Body of pancreas (tissue), 4 donors: ENCODE results near the gene LANCL2. TPM values are rescaled to one million over a fixed set of nuclear protein-coding genes. Genes with fewer than 3 reads are reported as not detected.

Source experiments
- ATAC-seq: fragments of 150-250 bp; one replicate; pipeline ENCODE4 v1.9.1; 2016
- DNase-seq, 4 donors: peaks; one replicate each; pipeline ENCODE4 v3.0.0-alpha.2; 2019
- H3K27ac ChIP-seq, 4 donors: fragments of 200-600 bp; sonication (generic); 1 replicate in 3 of 4; 2 replicates in 1 of 4; pipeline versions ENCODE4 v1.5.1 to v1.6.1; 2016 to 2019; ENCODE audit warnings: mild to moderate bottlenecking in 1 of 4, mixed read lengths in 1 of 4, moderate library complexity in 1 of 4
- H3K27me3 ChIP-seq, 2 donors: fragments of 200-600 bp; sonication (generic); one replicate each; pipeline ENCODE4 v1.6.0; 2016; ENCODE audit warnings: mild to moderate bottlenecking in 1 of 2
- H3K36me3 ChIP-seq, 2 donors: fragments of 200-600 bp; sonication (generic); replicated peaks in 1 of 2; 2 replicates each; pipeline ENCODE4 v1.5.1; 2016; ENCODE audit warnings: low read depth in 2 of 2; ENCODE audit not compliant: insufficient read depth in 1 of 2
- H3K4me1 ChIP-seq: fragments of 200-600 bp; sonication (generic); one replicate; pipeline ENCODE4 v1.6.0; 2016
- H3K4me3 ChIP-seq, 2 donors: fragments of 200-600 bp; sonication (generic); 1 replicate in 1 of 2; 2 replicates in 1 of 2; pipeline ENCODE4 v1.5.1; 2016 to 2019
- H3K9me3 ChIP-seq, 3 donors: fragments of 200-600 bp; sonication (generic); 1 replicate in 2 of 3; 2 replicates in 1 of 3; pipeline ENCODE4 v1.5.1; 2016
- POLR2A ChIP-seq, 3 donors: fragments of 450-650 bp; IDR thresholded peaks; one replicate each; pipeline ENCODE4 v1.6.1; 2016; ENCODE audit warnings: antibody characterized with exemption in 3 of 3, mild to moderate bottlenecking in 2 of 3
- WGBS, 2 donors: methylation state at CpG; one replicate each; pipeline ENCODE4 v1.1.5; 2017; 5-methylcytosine and 5-hydroxymethylcytosine counted together
- intact Hi-C: fragments of 100-400 bp; cut with DNase I; formaldehyde crosslinking; loops from one replicate; pipeline ENCODE4 v1.15.1; 2023
- total RNA-seq, 2 donors: library from RNA; depleted of rRNA; stranded (reverse); fragments of >200 nt; gene quantifications; one replicate each; pipeline ENCODE4 v1.1.0, GENCODE V29; 2016
- TF ChIP-seq, protein P1 (sequence below), 7 experiments: fragments of 450-650 bp in 4 of 7; fragments of 200-600 bp in 3 of 7; sonication (generic) in 3 of 7; IDR thresholded peaks; one replicate each; pipeline ENCODE4 v1.5.1; 2016 to 2019; ENCODE audit warnings: antibody characterized with exemption in 7 of 7

LANCL2 gene
- total RNA-seq, 2 donors from 2014 or later = 4.4 to 10.9 TPM

GRCh38 chr7:55449205-55449991, 84.3 kb downstream of the LANCL2 start:
- Histone ChIP-seq H3K27me3 (no peaks in the 10 kb centered on the region), H3K4me3 (no peak overlapping the region), H3K36me3 (no peaks in the 10 kb centered on the region), H3K4me1 (no peaks in the 10 kb centered on the region), H3K9me3 (no peaks in the 10 kb centered on the region), H3K27ac (no peak overlapping the region)
- DNase-seq (no peak), ATAC-seq (no peak)
- intact Hi-C loops = no loop called here
- WGBS, 2 donors = 31 to 46% methylated on average over 15 to 43 of the region's 56 CpGs
- TF ChIP-seq, protein P1, sequence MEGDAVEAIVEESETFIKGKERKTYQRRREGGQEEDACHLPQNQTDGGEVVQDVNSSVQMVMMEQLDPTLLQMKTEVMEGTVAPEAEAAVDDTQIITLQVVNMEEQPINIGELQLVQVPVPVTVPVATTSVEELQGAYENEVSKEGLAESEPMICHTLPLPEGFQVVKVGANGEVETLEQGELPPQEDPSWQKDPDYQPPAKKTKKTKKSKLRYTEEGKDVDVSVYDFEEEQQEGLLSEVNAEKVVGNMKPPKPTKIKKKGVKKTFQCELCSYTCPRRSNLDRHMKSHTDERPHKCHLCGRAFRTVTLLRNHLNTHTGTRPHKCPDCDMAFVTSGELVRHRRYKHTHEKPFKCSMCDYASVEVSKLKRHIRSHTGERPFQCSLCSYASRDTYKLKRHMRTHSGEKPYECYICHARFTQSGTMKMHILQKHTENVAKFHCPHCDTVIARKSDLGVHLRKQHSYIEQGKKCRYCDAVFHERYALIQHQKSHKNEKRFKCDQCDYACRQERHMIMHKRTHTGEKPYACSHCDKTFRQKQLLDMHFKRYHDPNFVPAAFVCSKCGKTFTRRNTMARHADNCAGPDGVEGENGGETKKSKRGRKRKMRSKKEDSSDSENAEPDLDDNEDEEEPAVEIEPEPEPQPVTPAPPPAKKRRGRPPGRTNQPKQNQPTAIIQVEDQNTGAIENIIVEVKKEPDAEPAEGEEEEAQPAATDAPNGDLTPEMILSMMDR (IDR thresholded peaks at IDR 0.05) = no peak
- TF ChIP-seq POLR2A (IDR thresholded peaks at IDR 0.05) = no peak

- Histone ChIP-seq H3K9me3 (no peaks in the 10 kb centered on the region), H3K36me3 (no peaks in the 10 kb centered on the region), H3K27me3 (no peaks in the 10 kb centered on the region), H3K27ac (no peak overlapping the region), H3K4me3 (no peak overlapping the region), H3K4me1 (no peaks in the 10 kb centered on the region)
- intact Hi-C loops = no loop called here
- WGBS, 2 donors = 85 to 87% methylated on average over 5 to 8 of the region's 8 CpGs
- DNase-seq (no peak), ATAC-seq (no peak)
- TF ChIP-seq POLR2A (IDR thresholded peaks at IDR 0.05) = no peak
- TF ChIP-seq, protein P1 (IDR thresholded peaks at IDR 0.05) = no peak
Observed at GRCh38 chr7:55449992-55450535, 84.9 kb downstream of the LANCL2 start.

DNA sequence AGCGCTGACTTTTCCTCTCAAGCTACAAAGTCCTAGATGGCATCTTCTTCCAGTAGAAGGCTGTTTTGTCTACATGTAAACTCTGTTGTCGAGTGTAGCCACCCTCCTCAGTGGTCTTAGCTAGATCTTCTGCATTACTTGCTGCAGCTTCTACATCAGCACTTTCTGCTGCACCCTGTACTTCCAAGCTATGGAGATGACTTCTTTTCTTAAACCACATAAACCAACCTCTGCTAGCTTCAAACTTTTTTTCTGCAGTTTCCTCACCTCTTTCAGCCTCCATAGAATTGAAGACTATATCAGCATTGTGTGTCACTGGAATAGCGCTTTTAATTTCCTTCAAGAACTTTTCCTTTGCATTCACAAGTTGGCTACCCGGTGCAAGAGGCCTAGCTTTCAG, 87.8 kb downstream of the LANCL2 start:
- ATAC-seq = no peak
- 92 to 95% methylated on average over 4 of the region's 4 CpGs for WGBS, 2 donors
- intact Hi-C loops = no loop called here

GRCh38 chr7:55457801-55458200, 92.7 kb downstream of the LANCL2 start:
- no peak overlapping the region for H3K4me3 ChIP-seq
- intact Hi-C loops = no loop called here
- no peak overlapping the region for H3K27ac ChIP-seq
- H3K4me1 ChIP-seq = no peaks in the 10 kb centered on the region
- WGBS, 2 donors = 96 to 100% methylated on average over 1 of the region's 1 CpG
- H3K36me3 ChIP-seq = no peaks in the 10 kb centered on the region
- no peaks in the 10 kb centered on the region for H3K9me3 ChIP-seq
- no peaks in the 10 kb centered on the region for H3K27me3 ChIP-seq
- DNase-seq (no peak), ATAC-seq (no peak)
- TF ChIP-seq, protein P1 (IDR thresholded peaks at IDR 0.05) = no peak
- no peak for TF ChIP-seq POLR2A (IDR thresholded peaks at IDR 0.05)

More for the DNA sequence above, 87.8 kb downstream of the LANCL2 start:
- Histone ChIP-seq H3K36me3 (no peaks in the 10 kb centered on the region), H3K4me3 (no peak overlapping the region), H3K27ac (no peak overlapping the region), H3K4me1 (no peaks in the 10 kb centered on the region), H3K27me3 (no peaks in the 10 kb centered on the region), H3K9me3 (no peaks in the 10 kb centered on the region)
- TF ChIP-seq, protein P1 (IDR thresholded peaks at IDR 0.05) = no peak
- TF ChIP-seq POLR2A (IDR thresholded peaks at IDR 0.05) = no peak
- no peak for DNase-seq
